Subcutaneous adipose tissue (tissue), 4 donors: ENCODE measurements around the gene PPEF1. TPM values are rescaled to one million over a fixed set of nuclear protein-coding genes. Genes with fewer than 3 reads are reported as not detected.

Experiments used
- total RNA-seq, 4 donors: library from RNA; depleted of rRNA; stranded (reverse); fragments of >200 nt; gene quantifications; one replicate each; pipeline ENCODE4 v1.1.0, GENCODE V29; 2016
- TF ChIP-seq, protein P1 (sequence below): fragments of 450-650 bp; IDR thresholded peaks from one replicate; pipeline ENCODE4 v1.5.1; 2016; ENCODE audit warnings: low read depth, mild to moderate bottlenecking, control low read depth, antibody characterized with exemption, moderate library complexity

PPEF1 gene
- total RNA-seq, 4 donors from 2014 or later = 0.22 TPM; not detected in 3

GRCh38 chrX:18874560-18875255 is 167.3 kb downstream of the PPEF1 start:
- TF ChIP-seq, protein P1, sequence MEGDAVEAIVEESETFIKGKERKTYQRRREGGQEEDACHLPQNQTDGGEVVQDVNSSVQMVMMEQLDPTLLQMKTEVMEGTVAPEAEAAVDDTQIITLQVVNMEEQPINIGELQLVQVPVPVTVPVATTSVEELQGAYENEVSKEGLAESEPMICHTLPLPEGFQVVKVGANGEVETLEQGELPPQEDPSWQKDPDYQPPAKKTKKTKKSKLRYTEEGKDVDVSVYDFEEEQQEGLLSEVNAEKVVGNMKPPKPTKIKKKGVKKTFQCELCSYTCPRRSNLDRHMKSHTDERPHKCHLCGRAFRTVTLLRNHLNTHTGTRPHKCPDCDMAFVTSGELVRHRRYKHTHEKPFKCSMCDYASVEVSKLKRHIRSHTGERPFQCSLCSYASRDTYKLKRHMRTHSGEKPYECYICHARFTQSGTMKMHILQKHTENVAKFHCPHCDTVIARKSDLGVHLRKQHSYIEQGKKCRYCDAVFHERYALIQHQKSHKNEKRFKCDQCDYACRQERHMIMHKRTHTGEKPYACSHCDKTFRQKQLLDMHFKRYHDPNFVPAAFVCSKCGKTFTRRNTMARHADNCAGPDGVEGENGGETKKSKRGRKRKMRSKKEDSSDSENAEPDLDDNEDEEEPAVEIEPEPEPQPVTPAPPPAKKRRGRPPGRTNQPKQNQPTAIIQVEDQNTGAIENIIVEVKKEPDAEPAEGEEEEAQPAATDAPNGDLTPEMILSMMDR = no peak

DNA sequence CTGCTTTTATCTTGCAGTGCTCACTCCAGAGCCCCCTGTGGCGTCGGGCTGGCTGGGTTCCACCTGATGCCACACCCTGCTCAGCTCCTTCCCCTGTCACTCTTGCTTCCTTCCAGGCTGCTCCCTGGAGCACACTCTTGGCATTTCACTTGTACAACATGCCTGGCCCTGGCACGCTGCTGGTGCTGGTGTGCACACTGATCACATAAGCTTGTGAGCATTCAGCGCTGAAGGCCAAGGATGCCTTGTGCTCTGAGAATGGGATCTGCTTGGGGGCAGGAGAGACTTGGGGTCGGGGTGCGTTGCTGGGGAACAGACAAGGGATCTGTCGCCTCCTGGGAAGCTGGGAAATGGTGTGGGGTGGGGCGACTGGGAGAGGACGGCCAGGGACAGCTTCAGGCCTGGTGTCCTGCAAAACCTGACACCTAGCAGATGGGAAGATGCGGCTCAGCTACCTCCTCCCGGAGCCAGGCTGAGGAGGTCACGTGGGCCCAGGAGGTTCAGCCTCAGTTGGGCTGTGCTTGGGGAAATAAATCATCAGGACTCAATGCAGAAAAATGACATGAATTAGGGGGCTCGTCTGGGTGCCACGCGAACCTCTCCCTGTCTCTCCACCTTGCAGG is 167.9 kb downstream of the PPEF1 start:
- TF ChIP-seq, protein P1 = no peak

GRCh38 chrX:18877469-18877868 is 170.0 kb downstream of the PPEF1 start:
- TF ChIP-seq, protein P1 = no peak

Other genes starting within 250 kb of the PPEF1 start
- under 1 TPM in 1 of 4 donors, not detected in 3; 0.16 TPM for gene RS1, start 35.5 kb upstream of the PPEF1 start, total RNA-seq